WI38 (cell line): ENCODE results near the gene PPP1CA.

ENCODE experiments used
- H3K4me3 ChIP-seq: 2 replicates; pipeline ENCODE4 v1.5.1; 2011; ENCODE audit warnings: low read depth, mild to moderate bottlenecking, control low read depth, low read length
- TF ChIP-seq, protein P1 (sequence below): IDR thresholded peaks from 2 replicates; pipeline ENCODE4 v1.5.1; 2012; ENCODE audit warnings: low read depth, mild to moderate bottlenecking, control low read depth, low read length

The PPP1CA gene

GRCh38 chr11:67419325-67420049 lies 17.8 kb upstream of the PPP1CA start:
- H3K4me3 ChIP-seq: no peak overlapping the region
- TF ChIP-seq, protein P1, sequence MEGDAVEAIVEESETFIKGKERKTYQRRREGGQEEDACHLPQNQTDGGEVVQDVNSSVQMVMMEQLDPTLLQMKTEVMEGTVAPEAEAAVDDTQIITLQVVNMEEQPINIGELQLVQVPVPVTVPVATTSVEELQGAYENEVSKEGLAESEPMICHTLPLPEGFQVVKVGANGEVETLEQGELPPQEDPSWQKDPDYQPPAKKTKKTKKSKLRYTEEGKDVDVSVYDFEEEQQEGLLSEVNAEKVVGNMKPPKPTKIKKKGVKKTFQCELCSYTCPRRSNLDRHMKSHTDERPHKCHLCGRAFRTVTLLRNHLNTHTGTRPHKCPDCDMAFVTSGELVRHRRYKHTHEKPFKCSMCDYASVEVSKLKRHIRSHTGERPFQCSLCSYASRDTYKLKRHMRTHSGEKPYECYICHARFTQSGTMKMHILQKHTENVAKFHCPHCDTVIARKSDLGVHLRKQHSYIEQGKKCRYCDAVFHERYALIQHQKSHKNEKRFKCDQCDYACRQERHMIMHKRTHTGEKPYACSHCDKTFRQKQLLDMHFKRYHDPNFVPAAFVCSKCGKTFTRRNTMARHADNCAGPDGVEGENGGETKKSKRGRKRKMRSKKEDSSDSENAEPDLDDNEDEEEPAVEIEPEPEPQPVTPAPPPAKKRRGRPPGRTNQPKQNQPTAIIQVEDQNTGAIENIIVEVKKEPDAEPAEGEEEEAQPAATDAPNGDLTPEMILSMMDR: no peak

DNA sequence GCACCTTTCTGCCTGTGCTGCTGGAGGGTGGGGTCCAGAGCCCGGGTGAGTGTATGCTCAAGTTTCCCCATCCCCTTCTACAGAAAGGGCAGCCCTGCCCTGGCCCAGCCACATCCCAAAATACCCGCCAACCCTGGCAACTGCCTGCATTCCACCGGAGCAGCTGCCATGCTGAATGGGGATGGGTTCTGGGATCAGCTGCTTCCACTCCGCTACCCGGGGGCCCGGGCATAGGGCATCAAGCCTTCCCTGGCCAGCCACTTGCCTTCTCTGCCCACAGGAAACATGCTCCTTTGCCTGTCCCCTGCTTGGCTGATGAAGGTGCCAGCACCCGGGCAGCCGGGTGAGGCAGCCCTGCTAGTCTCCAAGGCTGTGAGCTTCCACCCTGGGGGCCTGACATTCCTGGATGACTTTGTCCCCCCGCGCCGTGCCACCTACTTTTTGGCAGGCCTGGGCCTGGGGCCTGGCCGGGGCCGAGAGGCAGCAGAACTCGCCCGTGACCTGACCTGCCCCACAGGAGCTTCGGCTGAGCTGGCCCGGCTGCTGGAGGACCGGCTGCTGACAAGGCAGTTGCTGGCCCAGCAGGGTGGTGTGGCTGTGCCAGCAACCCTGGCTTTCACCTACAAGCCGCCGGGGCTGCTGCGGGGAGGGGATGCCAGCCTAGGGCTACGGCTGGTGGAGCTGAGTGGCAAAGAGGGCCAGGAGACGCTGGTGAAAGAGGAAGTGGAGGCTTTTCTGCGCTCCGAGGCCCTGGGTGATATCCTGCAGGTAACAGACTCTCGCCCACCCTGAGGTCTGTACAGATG lies 17.0 kb upstream of the PPP1CA start:
- no peak overlapping the region for H3K4me3 ChIP-seq
- TF ChIP-seq, protein P1: no peak

DNA sequence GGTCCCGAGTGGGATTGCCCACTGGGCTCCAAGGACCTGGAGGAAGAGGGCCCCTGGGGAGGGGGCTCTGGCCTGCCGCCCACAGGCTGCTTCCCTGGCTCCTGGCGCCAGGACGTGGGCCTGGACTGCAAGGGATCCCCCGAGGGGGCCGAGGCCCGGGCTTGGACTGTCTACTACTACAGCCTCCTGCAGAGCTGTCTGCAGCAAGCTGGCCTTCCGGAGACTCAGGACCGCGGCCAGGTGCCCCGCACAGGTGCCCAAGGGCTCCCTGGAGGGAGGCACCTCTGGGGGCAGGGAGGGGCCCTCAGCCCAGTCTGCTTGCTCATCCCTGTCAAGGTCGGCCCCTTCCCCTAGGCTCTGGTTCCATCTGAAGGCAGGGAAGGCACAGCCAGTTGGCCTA lies 15.8 kb upstream of the PPP1CA start:
- TF ChIP-seq, protein P1: no peak
- no peak overlapping the region for H3K4me3 ChIP-seq

GRCh38 chr11:67416416-67417335 lies 15.0 kb upstream of the PPP1CA start:
- H3K4me3 ChIP-seq: no peak overlapping the region
- TF ChIP-seq, protein P1: no peak

DNA sequence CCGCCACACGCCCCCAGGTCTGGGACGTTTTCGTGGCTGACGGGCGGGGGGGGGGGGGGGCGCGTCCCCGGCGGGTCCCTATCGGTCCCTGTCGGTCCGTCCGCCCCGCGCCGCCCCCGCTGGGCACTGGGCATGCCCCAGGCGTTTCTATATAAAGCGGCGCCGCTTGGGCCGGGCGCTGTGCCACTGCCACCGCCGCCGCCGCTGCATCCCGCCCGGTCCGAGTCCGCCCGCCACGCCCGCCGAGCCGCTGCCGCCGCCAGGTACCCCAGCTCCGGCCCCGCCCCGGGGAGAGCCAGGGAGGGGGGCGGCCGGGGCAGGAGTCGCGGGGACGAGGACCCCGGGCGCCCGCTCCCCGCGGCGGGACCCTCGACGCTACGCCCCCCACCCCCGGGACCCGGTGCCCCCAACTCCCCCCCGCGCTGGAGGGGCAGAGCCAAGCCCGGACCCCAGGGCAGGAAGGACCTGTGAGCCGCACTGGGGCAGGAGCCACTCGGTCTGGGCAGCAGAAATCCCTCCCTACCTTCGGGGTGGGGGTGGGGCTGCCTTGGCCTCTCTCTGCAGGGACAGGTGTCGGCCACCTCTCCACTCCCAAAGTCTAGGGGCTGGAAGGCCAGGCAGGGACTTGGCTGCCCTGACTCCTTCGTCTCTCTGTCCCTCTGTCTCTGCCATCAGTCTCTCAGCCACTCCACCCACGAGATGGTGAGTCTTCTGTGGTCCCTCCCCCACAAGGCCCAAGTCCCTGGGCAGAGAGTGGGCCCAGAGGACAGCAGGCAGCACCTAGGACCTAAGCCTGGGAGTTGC lies 14.0 kb upstream of the PPP1CA start, which contains the start of gene CARNS1:
CARNS1 (plus strand) TSS at position 178 of the 804 bp plus-strand sequence; CDS start at position 700, 522 bp downstream.
- TF ChIP-seq, protein P1: no peak
- H3K4me3 ChIP-seq: no peak within 1 kb of the TSS

GRCh38 chr11:67413266-67413849 lies 11.7 kb upstream of the PPP1CA start:
- H3K4me3 ChIP-seq: no peak overlapping the region
- TF ChIP-seq, protein P1: no peak
